H1 (cell line): Measurements from ENCODE around the gene SERPINA1. TPM values are rescaled to one million over a fixed set of nuclear protein-coding genes. Genes with fewer than 3 reads are reported as not detected.

Experiments
- polyA plus RNA-seq, 7 experiments: library from polyadenylated mRNA; depleted of rRNA in 3 of 7; stranded (reverse) in 5 of 7; unstranded in 2 of 7; fragments of >200 nt in 5 of 7; fragments of 200-250 nt in 2 of 7; gene quantifications; 1 replicate in 5 of 7; 2 replicates in 1 of 7; 4 replicates in 1 of 7; pipeline versions ENCODE4 v1.2.1 to v1.2.3, GENCODE V29; 2011 to 2013; ENCODE audit warnings: missing spikeins in 2 of 7, mixed read lengths in 2 of 7
- total RNA-seq: library from RNA; stranded (reverse); fragmentation: NEBNext Ultra II Directional; extraction: Animal tissue kit (Norgen Biotek cat#: 25700); gene quantifications from 2 replicates; pipeline ENCODE4 v1.2.1, GENCODE V29; 2021

The SERPINA1 gene
- total and polyA plus RNA-seq, 2 of the 8 experiments (the other 6 are each of a cell fraction or from before 2014, with no cell fraction given) = 0.08 TPM; not detected in 1

Other genes starting within 250 kb of the SERPINA1 start
- 9.4 and 9.6 TPM in 2 replicates for gene PPP4R4, start 214.3 kb downstream of the SERPINA1 start, total RNA-seq
- gene PPP4R4, start 214.3 kb downstream of the SERPINA1 start, polyA plus RNA-seq (2011; rRNA removed) = 2.5 and 3.3 TPM in 2 replicates
- gene SERPINA10, start 95.3 kb downstream of the SERPINA1 start, total RNA-seq = not detected in 2 replicates
- not detected in 2 replicates for gene SERPINA10, start 95.3 kb downstream of the SERPINA1 start, polyA plus RNA-seq (2011; rRNA removed)
- not detected in 2 replicates for gene SERPINA6, start 65.3 kb downstream of the SERPINA1 start, total RNA-seq
- gene SERPINA6, start 65.3 kb downstream of the SERPINA1 start, polyA plus RNA-seq (2011; rRNA removed) = not detected in 2 replicates
- gene SERPINA2, start 21.9 kb downstream of the SERPINA1 start, total RNA-seq = not detected in 2 replicates
- gene SERPINA2, start 21.9 kb downstream of the SERPINA1 start, polyA plus RNA-seq (2011; rRNA removed) = not detected in 2 replicates
- 0.39 and 0.65 TPM in 2 replicates for gene SERPINA11, start 64.2 kb upstream of the SERPINA1 start, total RNA-seq
- gene SERPINA11, start 64.2 kb upstream of the SERPINA1 start, polyA plus RNA-seq (2011; rRNA removed) = 0.24 and 0.36 TPM in 2 replicates
- not detected in 2 replicates for gene SERPINA9, start 87.6 kb upstream of the SERPINA1 start, total RNA-seq
- gene SERPINA9, start 87.6 kb upstream of the SERPINA1 start, polyA plus RNA-seq (2011; rRNA removed) = not detected in 2 replicates
- gene SERPINA12, start 120.9 kb upstream of the SERPINA1 start, total RNA-seq = not detected in 2 replicates
- not detected in 2 replicates for gene SERPINA12, start 120.9 kb upstream of the SERPINA1 start, polyA plus RNA-seq (2011; rRNA removed)
- gene SERPINA4, start 172.8 kb upstream of the SERPINA1 start, total RNA-seq = not detected in 2 replicates
- gene SERPINA4, start 172.8 kb upstream of the SERPINA1 start, polyA plus RNA-seq (2011; rRNA removed) = not detected in 2 replicates
- 1.9 and 2.1 TPM in 2 replicates for gene SERPINA5, start 192.8 kb upstream of the SERPINA1 start, total RNA-seq
- gene SERPINA5, start 192.8 kb upstream of the SERPINA1 start, polyA plus RNA-seq (2011; rRNA removed) = 1.6 and 1.8 TPM in 2 replicates
- gene SERPINA3, start 223.8 kb upstream of the SERPINA1 start, total RNA-seq = not detected in 2 replicates
- gene SERPINA3, start 223.8 kb upstream of the SERPINA1 start, polyA plus RNA-seq (2011; rRNA removed) = not detected in 2 replicates